Stimulated activated CD4-positive, alpha-beta T cell treated with anti-CD3 and anti-CD28 coated beads, Interleukin-12 subunit alpha, Interleukin-12 subunit beta, amount 100 ng/mL, for 4 hours (primary cell): ENCODE data around the gene OLIG2.

Source experiments
- DNase-seq: peaks from one replicate; pipeline ENCODE4 v3.0.0-alpha.2; 2020

The OLIG2 gene

DNA sequence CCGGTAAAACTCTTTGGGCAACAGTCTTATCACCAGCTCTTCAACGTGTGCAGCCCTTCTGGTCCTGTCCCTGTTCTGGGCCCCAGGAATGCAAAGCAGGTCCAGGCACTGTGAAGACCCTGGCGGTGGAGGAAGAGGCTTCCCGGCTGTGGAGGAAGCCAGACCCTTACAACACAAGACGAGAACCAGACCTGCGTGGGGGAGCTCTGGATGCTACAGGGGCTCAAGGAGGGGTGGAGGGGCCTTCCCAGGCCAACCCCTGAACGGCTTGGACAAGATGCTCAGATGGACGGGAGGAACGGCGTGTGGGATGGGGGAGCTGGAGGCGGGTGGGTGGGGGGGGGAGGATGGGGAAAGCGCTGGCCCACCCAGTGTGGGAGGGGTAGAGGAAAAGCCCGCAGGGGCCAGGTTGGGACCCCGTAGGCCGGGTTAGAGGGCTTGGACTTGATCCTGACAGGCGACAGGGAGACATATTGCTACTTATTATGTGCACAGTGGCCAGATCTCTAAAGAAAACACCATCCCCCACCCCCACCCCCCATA, 5.1 kb upstream of the OLIG2 start:
- no peak for DNase-seq

DNA sequence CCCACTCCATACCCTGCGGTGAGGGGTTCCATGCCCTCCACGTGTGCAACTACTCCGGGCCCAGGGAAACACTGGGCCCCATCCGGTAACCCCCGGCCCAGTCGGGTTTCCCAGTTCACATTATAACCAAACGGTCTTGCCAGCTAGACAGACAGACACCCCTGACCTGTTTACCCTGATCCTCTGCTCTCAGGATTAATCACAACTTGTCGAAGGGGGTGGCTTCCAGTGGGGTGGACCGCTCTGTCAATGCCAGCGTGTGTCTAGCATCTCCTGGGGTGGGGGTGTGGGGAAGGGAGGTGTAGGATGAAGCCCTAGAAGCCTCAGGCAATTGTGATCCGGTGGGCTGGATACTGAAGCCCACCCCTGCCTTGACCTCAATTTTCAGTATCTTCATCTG, 4.6 kb upstream of the OLIG2 start:
- no peak for DNase-seq

GRCh38 chr21:33021667-33022066, 4.1 kb upstream of the OLIG2 start:
- no peak for DNase-seq

DNA sequence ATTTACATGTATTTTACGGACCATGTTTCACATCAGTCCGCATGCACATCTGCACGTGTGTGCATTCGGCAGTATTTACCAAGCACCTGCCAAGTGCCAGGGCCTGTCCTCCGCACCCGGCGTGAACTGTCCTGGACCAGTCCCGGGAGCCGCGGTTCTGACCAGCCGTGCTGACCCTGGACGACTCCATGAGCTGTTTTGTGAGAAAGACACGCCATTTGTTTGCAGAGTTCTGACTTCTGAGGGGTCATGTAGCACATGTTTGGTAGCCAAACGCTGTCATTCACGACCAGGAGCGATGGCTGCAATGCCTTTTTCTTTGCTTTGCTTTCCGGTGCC, 3.3 kb upstream of the OLIG2 start:
- no peak for DNase-seq

DNA sequence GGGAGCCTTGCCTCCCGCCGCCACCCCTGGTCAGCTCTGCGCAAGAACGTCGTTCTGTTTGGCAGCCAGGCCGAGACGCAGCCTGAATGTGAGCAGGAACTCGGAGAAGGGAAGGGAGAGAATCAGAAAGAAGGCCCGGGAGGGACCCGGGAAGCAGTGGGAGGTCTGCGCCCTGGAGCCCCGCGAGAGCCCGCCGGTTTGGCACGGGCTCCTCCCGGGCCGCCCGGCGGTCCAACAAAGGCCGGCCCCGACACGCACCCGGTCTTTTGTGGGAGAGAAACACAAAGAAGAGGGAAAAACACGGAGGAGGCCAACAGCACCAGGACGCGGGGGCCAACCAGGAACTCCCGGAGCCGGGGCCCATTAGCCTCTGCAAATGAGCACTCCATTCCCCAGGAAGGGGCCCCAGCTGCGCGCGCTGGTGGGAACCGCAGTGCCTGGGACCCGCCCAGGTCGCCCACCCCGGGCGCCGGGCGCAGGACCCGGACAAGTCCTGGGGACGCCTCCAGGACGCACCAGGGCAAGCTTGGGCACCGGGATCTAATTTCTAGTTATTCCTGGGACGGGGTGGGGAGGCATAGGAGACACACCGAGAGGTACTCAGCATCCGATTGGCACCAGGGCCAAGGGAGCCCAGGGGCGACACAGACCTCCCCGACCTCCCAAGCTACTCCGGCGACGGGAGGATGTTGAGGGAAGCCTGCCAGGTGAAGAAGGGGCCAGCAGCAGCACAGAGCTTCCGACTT, 2.7 kb upstream of the OLIG2 start:
- DNase-seq, result no peak

DNA sequence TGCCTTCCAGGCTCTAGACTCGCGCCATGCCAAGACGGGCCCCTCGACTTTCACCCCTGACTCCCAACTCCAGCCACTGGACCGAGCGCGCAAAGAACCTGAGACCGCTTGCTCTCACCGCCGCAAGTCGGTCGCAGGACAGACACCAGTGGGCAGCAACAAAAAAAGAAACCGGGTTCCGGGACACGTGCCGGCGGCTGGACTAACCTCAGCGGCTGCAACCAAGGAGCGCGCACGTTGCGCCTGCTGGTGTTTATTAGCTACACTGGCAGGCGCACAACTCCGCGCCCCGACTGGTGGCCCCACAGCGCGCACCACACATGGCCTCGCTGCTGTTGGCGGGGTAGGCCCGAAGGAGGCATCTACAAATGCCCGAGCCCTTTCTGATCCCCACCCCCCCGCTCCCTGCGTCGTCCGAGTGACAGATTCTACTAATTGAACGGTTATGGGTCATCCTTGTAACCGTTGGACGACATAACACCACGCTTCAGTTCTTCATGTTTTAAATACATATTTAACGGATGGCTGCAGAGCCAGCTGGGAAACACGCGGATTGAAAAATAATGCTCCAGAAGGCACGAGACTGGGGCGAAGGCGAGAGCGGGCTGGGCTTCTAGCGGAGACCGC, 2.0 kb upstream of the OLIG2 start:
- DNase-seq, result no peak

DNA sequence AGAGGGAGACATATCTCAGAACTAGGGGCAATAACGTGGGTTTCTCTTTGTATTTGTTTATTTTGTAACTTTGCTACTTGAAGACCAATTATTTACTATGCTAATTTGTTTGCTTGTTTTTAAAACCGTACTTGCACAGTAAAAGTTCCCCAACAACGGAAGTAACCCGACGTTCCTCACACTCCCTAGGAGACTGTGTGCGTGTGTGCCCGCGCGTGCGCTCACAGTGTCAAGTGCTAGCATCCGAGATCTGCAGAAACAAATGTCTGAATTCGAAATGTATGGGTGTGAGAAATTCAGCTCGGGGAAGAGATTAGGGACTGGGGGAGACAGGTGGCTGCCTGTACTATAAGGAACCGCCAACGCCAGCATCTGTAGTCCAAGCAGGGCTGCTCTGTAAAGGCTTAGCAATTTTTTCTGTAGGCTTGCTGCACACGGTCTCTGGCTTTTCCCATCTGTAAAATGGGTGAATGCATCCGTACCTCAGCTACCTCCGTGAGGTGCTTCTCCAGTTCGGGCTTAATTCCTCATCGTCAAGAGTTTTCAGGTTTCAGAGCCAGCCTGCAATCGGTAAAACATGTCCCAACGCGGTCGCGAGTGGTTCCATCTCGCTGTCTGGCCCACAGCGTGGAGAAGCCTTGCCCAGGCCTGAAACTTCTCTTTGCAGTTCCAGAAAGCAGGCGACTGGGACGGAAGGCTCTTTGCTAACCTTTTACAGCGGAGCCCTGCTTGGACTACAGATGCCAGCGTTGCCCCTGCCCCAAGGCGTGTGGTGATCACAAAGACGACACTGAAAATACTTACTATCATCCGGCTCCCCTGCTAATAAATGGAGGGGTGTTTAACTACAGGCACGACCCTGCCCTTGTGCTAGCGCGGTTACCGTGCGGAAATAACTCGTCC, 1.3 kb upstream of the OLIG2 start:
- DNase-seq, result no peak

GRCh38 chr21:33025106-33025488, 638 bp upstream of the OLIG2 start:
- no peak for DNase-seq

GRCh38 chr21:33026443-33026858, 716 bp downstream of the OLIG2 start:
- no peak for DNase-seq

DNA sequence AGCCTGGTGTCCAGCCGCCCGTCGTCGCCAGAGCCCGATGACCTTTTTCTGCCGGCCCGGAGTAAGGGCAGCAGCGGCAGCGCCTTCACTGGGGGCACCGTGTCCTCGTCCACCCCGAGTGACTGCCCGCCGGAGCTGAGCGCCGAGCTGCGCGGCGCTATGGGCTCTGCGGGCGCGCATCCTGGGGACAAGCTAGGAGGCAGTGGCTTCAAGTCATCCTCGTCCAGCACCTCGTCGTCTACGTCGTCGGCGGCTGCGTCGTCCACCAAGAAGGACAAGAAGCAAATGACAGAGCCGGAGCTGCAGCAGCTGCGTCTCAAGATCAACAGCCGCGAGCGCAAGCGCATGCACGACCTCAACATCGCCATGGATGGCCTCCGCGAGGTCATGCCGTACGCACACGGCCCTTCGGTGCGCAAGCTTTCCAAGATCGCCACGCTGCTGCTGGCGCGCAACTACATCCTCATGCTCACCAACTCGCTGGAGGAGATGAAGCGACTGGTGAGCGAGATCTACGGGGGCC, 1.2 kb downstream of the OLIG2 start:
- no peak for DNase-seq

- DNase-seq, result no peak
Observed at GRCh38 chr21:33027401-33028286, 1.9 kb downstream of the OLIG2 start.

GRCh38 chr21:33028287-33028670, 2.5 kb downstream of the OLIG2 start:
- DNase-seq, result no peak

DNA sequence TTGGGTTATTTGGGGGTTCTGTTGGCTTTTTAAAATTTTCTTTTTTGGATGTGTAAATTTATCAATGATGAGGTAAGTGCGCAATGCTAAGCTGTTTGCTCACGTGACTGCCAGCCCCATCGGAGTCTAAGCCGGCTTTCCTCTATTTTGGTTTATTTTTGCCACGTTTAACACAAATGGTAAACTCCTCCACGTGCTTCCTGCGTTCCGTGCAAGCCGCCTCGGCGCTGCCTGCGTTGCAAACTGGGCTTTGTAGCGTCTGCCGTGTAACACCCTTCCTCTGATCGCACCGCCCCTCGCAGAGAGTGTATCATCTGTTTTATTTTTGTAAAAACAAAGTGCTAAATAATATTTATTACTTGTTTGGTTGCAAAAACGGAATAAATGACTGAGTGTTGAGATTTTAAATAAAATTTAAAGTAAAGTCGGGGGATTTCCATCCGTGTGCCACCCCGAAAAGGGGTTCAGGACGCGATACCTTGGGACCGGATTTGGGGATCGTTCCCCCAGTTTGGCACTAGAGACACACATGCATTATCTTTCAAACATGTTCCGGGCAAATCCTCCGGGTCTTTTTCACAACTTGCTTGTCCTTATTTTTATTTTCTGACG, 3.1 kb downstream of the OLIG2 start:
- peak; percentile 31 for DNase-seq

- no peak for DNase-seq
Observed at GRCh38 chr21:33029385-33029921, 3.7 kb downstream of the OLIG2 start.

DNA sequence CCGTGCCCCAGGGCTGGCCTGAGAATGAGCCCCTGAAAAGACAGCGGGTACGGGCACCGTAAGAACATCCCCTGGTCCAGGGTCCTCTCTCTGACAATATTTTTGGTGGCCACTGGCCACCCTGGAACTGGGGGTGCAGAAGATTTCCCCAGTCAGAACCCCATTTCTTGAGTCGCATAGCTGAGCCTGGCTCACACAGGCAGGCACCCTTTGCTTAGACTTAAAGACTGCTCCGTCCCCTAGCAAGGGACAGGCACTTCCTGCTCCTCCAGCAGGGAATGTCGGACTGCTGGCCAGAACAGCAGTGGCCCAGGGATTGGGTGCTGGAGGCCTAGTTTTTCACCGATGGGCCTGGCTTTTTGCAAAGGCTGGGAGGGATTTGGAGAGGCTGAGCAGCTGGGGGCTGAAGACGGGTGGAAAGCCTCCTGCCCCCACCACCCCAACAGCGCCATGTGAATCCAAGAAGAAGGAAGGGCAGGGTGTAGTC, 4.3 kb downstream of the OLIG2 start:
- DNase-seq, result no peak

- no peak for DNase-seq
Observed at GRCh38 chr21:33030633-33031032, 4.9 kb downstream of the OLIG2 start.

DNA sequence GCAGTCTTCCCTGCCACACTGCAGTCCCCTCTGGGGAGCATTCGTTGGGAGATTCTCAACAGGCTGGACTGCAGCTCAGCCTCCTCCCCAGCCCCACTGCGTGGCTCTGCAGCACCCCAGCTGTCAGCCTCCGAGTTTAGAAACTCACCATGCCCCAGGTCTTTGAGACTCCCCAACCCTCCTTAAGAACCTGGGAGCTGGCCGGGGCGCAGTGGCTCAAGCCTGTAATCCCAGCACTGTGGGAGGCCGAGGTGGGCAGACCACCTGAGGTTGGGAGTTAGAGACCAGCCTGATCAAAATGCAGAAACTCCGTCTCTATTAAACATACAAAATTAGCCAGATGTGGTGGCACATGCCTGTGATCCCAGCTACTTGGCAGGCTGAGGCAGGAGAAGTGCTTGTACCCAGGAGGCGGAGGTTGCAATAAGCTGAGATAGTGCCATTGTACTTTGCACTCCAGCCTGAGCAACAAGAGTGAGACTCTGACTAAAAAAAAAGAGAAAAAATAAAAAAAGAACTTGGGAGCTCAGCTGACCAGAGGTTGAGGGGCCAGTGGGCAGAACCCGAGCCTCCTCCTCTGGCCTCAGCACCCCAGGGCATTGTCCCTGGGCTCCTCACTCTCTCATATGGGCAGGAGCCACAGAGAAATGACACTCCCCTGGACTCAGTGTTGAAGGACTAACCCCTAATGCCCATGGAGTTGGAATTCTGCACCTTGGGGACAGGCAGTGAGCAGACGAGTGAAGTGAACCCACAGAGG, 5.6 kb downstream of the OLIG2 start:
- no peak for DNase-seq

DNA sequence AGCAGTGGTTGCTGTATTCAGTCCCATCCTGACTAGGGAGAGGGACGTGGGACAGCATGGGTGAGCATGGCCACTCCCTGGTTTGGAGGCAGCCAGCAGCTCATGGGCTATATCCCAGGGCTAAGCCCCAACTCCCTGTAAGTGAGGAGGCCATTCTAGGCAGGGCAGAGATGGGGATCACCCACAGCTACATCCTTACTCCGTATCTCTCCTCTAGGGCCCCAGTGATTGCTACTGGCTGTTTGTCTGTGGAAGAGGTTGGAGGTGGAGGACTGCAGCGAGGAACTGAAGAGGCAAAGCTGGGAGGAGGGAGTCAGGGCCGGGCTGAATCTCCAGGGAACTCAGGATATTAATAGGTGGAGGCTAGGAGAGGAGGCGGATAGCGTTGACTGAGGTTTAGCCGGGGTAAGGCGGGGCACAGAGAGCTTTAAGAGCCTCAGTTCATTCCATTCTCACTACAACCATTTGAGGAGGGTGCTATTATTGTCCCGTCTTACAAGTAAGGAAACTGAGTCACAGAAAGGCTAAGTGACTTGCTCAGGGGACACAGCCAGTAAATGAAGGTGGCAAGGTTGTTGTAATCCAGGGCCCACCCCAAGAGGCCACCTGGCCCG, 6.8 kb downstream of the OLIG2 start:
- no peak for DNase-seq

DNA sequence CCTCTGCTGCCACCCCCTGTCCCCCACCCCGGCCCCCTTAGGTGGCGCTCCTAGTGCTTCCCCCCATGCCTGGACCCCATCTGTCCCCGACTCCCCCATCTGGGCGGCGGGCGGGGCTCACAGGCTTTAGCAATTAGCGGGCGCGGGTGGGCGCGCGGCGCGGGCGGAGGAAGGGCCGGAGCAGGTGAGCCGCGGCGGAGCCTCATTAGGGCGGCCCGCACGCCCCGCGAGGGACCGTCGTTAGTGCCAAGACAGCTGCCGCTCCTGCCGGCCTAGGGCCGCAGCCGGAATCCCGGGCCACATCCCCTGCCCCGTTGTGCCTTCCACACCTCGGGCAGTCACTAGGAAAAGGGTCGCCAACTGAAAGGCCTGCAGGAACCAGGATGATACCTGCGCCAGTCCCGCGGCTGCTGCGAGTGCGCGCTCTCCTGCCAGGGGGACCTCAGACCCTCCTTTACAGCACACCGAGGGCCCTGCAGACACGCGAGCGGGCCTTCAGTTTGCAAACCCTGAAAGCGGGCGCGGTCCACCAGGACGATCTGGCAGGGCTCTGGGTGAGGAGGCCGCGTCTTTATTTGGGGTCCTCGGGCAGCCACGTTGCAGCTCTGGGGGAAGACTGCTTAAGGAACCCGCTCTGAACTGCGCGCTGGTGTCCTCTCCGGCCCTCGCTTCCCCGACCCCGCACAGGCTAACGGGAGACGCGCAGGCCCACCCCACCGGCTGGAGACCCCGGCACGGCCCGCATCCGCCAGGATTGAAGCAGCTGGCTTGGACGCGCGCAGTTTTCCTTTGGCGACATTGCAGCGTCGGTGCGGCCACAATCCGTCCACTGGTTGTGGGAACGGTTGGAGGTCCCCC, 7.6 kb downstream of the OLIG2 start:
- no peak for DNase-seq
